ENCODE data around the gene HAGHL. TPM values are rescaled to one million over a fixed set of nuclear protein-coding genes. Genes with fewer than 3 reads are reported as not detected.
"Not testable (repeated sequence)": the region's sequence is repeated elsewhere in the genome, so short reads cannot be mapped to it uniquely, and the experiment has no call there.

HAGHL gene
- total RNA-seq, 1 experiment from 2014 or later: 7.8 TPM

GRCh38 chr16:746637-747036 is 19.7 kb downstream of the HAGHL start:
- H3K36me3 ChIP-seq: no peaks in the 10 kb centered on the region
- H3K9me3 ChIP-seq (replicated peaks): no peaks in the 10 kb centered on the region
- H3K4me3 ChIP-seq: no peak overlapping the region
- H3K27ac ChIP-seq: no peak overlapping the region
- H3K27me3 ChIP-seq (replicated peaks): peaks cover 25% of the 10 kb centered on the region
- DNase-seq (ENCODE audit: low read depth in 1 of 2, low spot score in 2 of 2): no peak
- H3K4me1 ChIP-seq (replicated peaks): no peaks in the 10 kb centered on the region

- no peaks in the 10 kb centered on the region for H3K36me3 ChIP-seq
- H3K27ac ChIP-seq: no peak overlapping the region
- H3K27me3 ChIP-seq (replicated peaks): peaks cover 36% of the 10 kb centered on the region
- H3K4me3 ChIP-seq: no peak overlapping the region
- no peaks in the 10 kb centered on the region for H3K4me1 ChIP-seq (replicated peaks)
- H3K9me3 ChIP-seq (replicated peaks): no peaks in the 10 kb centered on the region
- no peak for DNase-seq (ENCODE audit: low read depth in 1 of 2, low spot score in 2 of 2)
Measured at GRCh38 chr16:747978-748746, 21.3 kb downstream of the HAGHL start.

- Histone ChIP-seq H3K36me3 (no peaks in the 10 kb centered on the region), H3K4me3 (no peak overlapping the region), H3K27me3 (replicated peaks) (peaks cover 44% of the 10 kb centered on the region), H3K27ac (no peak overlapping the region), H3K9me3 (replicated peaks) (no peaks in the 10 kb centered on the region), H3K4me1 (replicated peaks) (no peaks in the 10 kb centered on the region)
- DNase-seq (ENCODE audit: low read depth in 1 of 2, low spot score in 2 of 2): no peak
Measured at GRCh38 chr16:749010-749409, 22.1 kb downstream of the HAGHL start.

GRCh38 chr16:750485-750884 is 23.6 kb downstream of the HAGHL start:
- no peak overlapping the region for H3K27ac ChIP-seq
- no peak for DNase-seq (ENCODE audit: low read depth in 1 of 2, low spot score in 2 of 2)
- no peaks in the 10 kb centered on the region for H3K36me3 ChIP-seq
- H3K4me3 ChIP-seq: no peak overlapping the region
- H3K9me3 ChIP-seq (replicated peaks): no peaks in the 10 kb centered on the region
- H3K27me3 ChIP-seq (replicated peaks): peaks cover 47% of the 10 kb centered on the region
- no peaks in the 10 kb centered on the region for H3K4me1 ChIP-seq (replicated peaks)

GRCh38 chr16:751152-752006 is 24.5 kb downstream of the HAGHL start:
- DNase-seq (ENCODE audit: low read depth in 1 of 2, low spot score in 2 of 2): no peak
- Histone ChIP-seq H3K36me3 (no peaks in the 10 kb centered on the region), H3K27ac (no peak overlapping the region), H3K4me3 (no peak overlapping the region), H3K27me3 (replicated peaks) (peaks cover 54% of the 10 kb centered on the region), H3K4me1 (replicated peaks) (no peaks in the 10 kb centered on the region), H3K9me3 (replicated peaks) (0 out of 2 replicates have a peak, but pooled peaks cover 2% of the 10 kb centered on the region)

- H3K36me3 ChIP-seq: no peaks in the 10 kb centered on the region
- DNase-seq (ENCODE audit: low read depth in 1 of 2, low spot score in 2 of 2): no peak
- no peaks in the 10 kb centered on the region for H3K4me1 ChIP-seq (replicated peaks)
- peaks cover 2% of the 10 kb centered on the region; the same call in 1 of the 2 replicates for H3K9me3 ChIP-seq (replicated peaks)
- no peak overlapping the region for H3K4me3 ChIP-seq
- H3K27ac ChIP-seq: no peak overlapping the region
- peaks cover 59% of the 10 kb centered on the region for H3K27me3 ChIP-seq (replicated peaks)
Measured at GRCh38 chr16:752007-752312, 25.1 kb downstream of the HAGHL start.

GRCh38 chr16:754121-754607 is 27.3 kb downstream of the HAGHL start:
- H3K9me3 ChIP-seq (replicated peaks); DNase-seq (ENCODE audit: low read depth in 1 of 2, low spot score in 2 of 2); H3K27ac ChIP-seq; H3K4me3 ChIP-seq; H3K36me3 ChIP-seq; H3K4me1 ChIP-seq (replicated peaks): not testable (repeated sequence)
- peaks cover 55% of the 10 kb centered on the region for H3K27me3 ChIP-seq (replicated peaks)

DNA sequence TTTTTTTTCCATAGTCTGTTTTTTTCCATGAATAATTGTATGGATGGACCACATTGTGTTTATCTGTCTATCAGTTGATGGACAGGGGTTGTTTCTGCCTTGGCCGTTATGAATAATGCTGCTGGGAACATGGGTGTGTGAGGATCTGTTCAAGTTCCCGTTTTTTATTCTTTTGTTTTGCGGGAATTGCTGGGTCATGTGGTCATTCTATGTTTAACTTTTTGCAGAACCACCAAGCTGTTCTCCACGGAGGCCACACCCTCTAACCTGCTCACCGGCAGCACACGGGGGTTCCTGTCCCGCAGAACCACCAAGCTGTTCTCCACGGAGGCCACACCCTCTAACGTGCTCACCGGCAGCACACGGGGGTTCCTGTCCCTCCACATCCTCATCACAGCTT is 27.8 kb downstream of the HAGHL start:
- Histone ChIP-seq H3K9me3 (replicated peaks) (peaks cover 2% of the 10 kb centered on the region; the same call in 1 of the 2 replicates), H3K4me1 (replicated peaks) (no peaks in the 10 kb centered on the region), H3K4me3 (no peak overlapping the region), H3K27me3 (replicated peaks) (peaks cover 55% of the 10 kb centered on the region), H3K27ac (no peak overlapping the region), H3K36me3 (no peaks in the 10 kb centered on the region)
- DNase-seq (ENCODE audit: low read depth in 1 of 2, low spot score in 2 of 2): no peak

GRCh38 chr16:756428-756827 is 29.5 kb downstream of the HAGHL start:
- no peak overlapping the region for H3K4me3 ChIP-seq
- no peak overlapping the region for H3K27ac ChIP-seq
- peaks cover 53% of the 10 kb centered on the region for H3K27me3 ChIP-seq (replicated peaks)
- no peak for DNase-seq (ENCODE audit: low read depth in 1 of 2, low spot score in 2 of 2)
- H3K36me3 ChIP-seq: no peaks in the 10 kb centered on the region
- peaks cover 2% of the 10 kb centered on the region; the same call in 1 of the 2 replicates for H3K9me3 ChIP-seq (replicated peaks)
- no peaks in the 10 kb centered on the region; the same call in 1 of the 2 replicates for H3K4me1 ChIP-seq (replicated peaks)

GRCh38 chr16:759110-759910 is 32.4 kb downstream of the HAGHL start:
- no peak overlapping the region for H3K4me3 ChIP-seq
- no peaks in the 10 kb centered on the region; the same call in 1 of the 2 replicates for H3K4me1 ChIP-seq (replicated peaks)
- H3K36me3 ChIP-seq: no peaks in the 10 kb centered on the region
- peaks cover 2% of the 10 kb centered on the region; the same call in 1 of the 2 replicates for H3K9me3 ChIP-seq (replicated peaks)
- no peak for DNase-seq (ENCODE audit: low read depth in 1 of 2, low spot score in 2 of 2)
- H3K27me3 ChIP-seq (replicated peaks): peaks cover 47% of the 10 kb centered on the region
- no peak overlapping the region for H3K27ac ChIP-seq

DNA sequence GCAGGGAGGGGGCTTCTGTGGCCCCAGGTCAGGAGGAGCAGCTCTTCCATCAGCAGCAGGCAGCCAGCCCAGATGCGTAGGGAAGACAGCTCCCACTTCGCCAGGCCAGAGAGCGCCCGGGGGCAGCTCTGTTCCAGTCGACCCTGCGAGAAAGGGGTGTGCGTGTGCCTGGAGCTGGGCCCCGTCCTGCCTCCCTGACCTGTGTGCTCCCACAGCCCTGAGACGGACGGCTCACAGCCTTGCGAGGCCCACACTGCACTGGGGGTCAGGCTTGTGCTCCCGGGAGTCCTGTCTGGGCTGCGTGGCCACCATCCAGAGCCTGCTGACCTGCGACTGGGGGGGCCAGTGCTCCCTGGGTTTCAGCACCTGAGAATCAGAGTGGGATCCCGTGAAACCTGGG is 33.2 kb downstream of the HAGHL start:
- peaks cover 2% of the 10 kb centered on the region; the same call in 1 of the 2 replicates for H3K9me3 ChIP-seq (replicated peaks)
- H3K36me3 ChIP-seq: no peaks in the 10 kb centered on the region
- no peaks in the 10 kb centered on the region; the same call in 1 of the 2 replicates for H3K4me1 ChIP-seq (replicated peaks)
- H3K4me3 ChIP-seq: no peak overlapping the region
- H3K27ac ChIP-seq: no peak overlapping the region
- no peak for DNase-seq (ENCODE audit: low read depth in 1 of 2, low spot score in 2 of 2)
- H3K27me3 ChIP-seq (replicated peaks): peaks cover 39% of the 10 kb centered on the region

DNA sequence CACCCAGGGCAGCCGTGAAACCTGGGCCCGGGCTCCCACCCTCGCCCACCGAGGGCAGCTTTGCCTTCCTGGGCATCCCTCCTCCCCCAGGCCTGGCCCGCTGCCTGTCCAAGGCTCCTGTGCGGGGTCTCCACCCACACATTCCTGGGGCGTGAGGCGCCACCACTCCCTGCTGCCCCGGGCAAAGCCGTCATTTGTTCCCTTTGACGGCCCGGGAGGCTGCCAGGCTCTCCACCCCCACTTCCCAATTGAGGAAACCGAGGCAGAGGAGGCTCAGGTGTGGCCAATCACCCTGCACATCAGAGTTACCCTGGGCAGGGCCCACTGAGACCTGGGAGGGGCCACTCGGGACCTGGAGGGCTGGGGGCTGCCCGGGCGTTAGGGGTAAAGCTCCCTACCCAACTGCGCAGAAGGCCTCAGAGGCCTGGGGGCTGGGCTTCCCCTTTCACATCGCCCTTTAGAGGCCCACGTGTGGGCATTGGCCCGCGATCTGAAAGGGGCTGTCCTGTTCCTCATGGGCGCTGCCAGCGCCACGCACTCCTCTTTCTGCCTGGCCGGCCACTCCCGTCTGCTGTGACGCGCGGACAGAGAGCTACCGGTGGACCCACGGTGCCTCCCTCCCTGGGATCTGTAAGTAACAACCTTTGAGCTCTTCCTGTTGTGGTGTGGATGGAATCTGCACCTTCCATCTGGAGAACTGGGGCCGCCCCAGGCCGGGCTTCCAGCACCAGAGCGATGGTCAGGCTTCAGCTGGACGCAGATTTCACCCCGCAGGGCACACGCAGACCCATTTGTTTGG is 33.8 kb downstream of the HAGHL start, which contains the start of gene MSLN:
Gene MSLN, plus strand, starts transcription at position 190 of the 799 bp plus-strand sequence. CDS start 1,947 bp downstream, outside the sequence.
- no peak for DNase-seq (ENCODE audit: low read depth in 1 of 2, low spot score in 2 of 2)
- H3K9me3 ChIP-seq (replicated peaks): peaks cover under 1% of the 10 kb centered on the region; the same call in 1 of the 2 replicates
- no peak within 1 kb of the TSS for H3K4me3 ChIP-seq
- peaks cover 35% of the 10 kb centered on the region; the same call in 1 of the 2 replicates for H3K27me3 ChIP-seq (replicated peaks)
- no peaks in the 10 kb centered on the region for H3K36me3 ChIP-seq
- no peak within 1 kb of the TSS for H3K27ac ChIP-seq
- H3K4me1 ChIP-seq (replicated peaks): no peaks in the 10 kb centered on the region; the same call in 1 of the 2 replicates

All from SJSA1 (cell line).